A673 (cell line): Measurements from ENCODE around the gene ZNF831.

Experiments
- EZH2 ChIP-seq: fragments of 200-600 bp; sonication (generic); IDR thresholded peaks from 2 replicates; pipeline ENCODE4 v1.6.1; 2017; ENCODE audit warnings: borderline replicate concordance, low read depth, mild to moderate bottlenecking, mixed read lengths, antibody characterized with exemption, low read length; ENCODE audit not compliant: poor library complexity, severe bottlenecking
- TF ChIP-seq, protein P1 (sequence below): fragments of 300-800, 200-600 bp; sonication (generic); conservative IDR thresholded peaks from 2 replicates; pipeline ENCODE4 v1.5.1; 2017; ENCODE audit warnings: low read depth, mild to moderate bottlenecking, antibody characterized with exemption, low read length, moderate library complexity, mixed read lengths

DNA sequence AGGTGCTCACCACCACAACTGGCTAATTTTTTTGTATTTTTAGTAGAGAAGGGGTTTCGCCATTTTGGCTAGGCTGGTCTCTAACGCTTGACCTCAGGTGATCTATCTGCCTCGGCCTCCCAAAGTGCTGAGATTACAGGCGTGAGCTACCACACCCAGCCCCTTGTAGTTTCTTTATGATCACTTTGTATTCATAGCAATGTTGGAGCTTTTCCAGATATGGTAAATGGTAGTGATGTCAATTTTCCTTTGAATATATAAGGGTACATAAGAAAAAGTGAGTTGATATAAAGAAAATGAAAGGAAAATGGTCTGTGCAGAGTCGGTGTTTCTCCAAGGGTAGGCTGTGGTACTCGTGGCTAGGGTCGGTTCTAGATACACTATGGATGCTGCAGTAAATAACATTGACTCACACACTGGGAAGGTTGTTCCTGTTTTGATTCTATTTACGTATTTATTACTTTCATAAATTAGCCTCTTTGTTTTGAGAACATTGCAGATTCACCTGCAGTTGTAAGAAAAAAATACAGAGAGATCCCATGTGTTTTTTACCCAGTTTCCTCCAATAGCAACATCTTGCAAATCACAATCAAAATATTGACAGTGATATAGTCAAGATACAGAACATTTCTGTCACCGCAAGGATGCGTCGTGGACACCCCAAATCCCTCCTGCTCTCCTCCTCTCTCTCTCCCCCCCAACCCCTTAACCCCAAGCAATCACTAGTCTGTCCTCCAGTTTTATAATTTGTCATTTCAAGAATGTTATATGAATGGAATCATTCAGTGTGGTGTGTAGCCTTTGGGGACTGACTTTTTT is 2.5 kb downstream of the ZNF831 start:
- TF ChIP-seq, protein P1, sequence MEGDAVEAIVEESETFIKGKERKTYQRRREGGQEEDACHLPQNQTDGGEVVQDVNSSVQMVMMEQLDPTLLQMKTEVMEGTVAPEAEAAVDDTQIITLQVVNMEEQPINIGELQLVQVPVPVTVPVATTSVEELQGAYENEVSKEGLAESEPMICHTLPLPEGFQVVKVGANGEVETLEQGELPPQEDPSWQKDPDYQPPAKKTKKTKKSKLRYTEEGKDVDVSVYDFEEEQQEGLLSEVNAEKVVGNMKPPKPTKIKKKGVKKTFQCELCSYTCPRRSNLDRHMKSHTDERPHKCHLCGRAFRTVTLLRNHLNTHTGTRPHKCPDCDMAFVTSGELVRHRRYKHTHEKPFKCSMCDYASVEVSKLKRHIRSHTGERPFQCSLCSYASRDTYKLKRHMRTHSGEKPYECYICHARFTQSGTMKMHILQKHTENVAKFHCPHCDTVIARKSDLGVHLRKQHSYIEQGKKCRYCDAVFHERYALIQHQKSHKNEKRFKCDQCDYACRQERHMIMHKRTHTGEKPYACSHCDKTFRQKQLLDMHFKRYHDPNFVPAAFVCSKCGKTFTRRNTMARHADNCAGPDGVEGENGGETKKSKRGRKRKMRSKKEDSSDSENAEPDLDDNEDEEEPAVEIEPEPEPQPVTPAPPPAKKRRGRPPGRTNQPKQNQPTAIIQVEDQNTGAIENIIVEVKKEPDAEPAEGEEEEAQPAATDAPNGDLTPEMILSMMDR = no peak
- TF ChIP-seq EZH2 = no peak
